Nephron progenitor cell (in vitro differentiated cells): ENCODE measurements around the gene TAX1BP1.
"Not testable (repeated sequence)": the region's sequence is repeated elsewhere in the genome, so short reads cannot be mapped to it uniquely, and the experiment has no call there.

Source experiments
- DNase-seq: peaks from one replicate; pipeline ENCODE4 v3.0.0; 2021
- H3K27ac Mint-ChIP-seq: 2 replicates; pipeline ENCODE4 v1.8.0; 2021; ENCODE audit warnings: mild to moderate bottlenecking, moderate library complexity, mixed read lengths
- H3K27me3 Mint-ChIP-seq: 2 replicates; pipeline ENCODE4 v1.8.0; 2021; ENCODE audit warnings: mild to moderate bottlenecking, low read depth, mixed read lengths; ENCODE audit not compliant: poor library complexity
- H3K36me3 Mint-ChIP-seq: 2 replicates; pipeline ENCODE4 v1.8.0; 2021; ENCODE audit warnings: low read depth, mixed read lengths
- H3K4me1 Mint-ChIP-seq: 2 replicates; pipeline ENCODE4 v1.8.0; 2021; ENCODE audit warnings: mixed read lengths
- H3K4me3 Mint-ChIP-seq: 2 replicates; pipeline ENCODE4 v1.8.0; 2021; ENCODE audit warnings: mild to moderate bottlenecking, moderate library complexity, mixed read lengths
- H3K9me3 Mint-ChIP-seq: 2 replicates; pipeline ENCODE4 v1.8.0; 2021; ENCODE audit warnings: mild to moderate bottlenecking, moderate library complexity, mixed read lengths
- TF ChIP-seq, protein P1 (sequence below): fragments of 200-600 bp; sonication (generic); IDR thresholded peaks from 2 replicates; pipeline ENCODE4 v1.5.0; 2021; ENCODE audit warnings: antibody characterized with exemption

The TAX1BP1 gene

GRCh38 chr7:27739301-27739908 lies 557 bp upstream of the TAX1BP1 start:
- DNase-seq = no peak
- H3K9me3 Mint-ChIP-seq = no peaks in the 10 kb centered on the region
- H3K27me3 Mint-ChIP-seq = peaks cover 12% of the 10 kb centered on the region
- TF ChIP-seq, protein P1, sequence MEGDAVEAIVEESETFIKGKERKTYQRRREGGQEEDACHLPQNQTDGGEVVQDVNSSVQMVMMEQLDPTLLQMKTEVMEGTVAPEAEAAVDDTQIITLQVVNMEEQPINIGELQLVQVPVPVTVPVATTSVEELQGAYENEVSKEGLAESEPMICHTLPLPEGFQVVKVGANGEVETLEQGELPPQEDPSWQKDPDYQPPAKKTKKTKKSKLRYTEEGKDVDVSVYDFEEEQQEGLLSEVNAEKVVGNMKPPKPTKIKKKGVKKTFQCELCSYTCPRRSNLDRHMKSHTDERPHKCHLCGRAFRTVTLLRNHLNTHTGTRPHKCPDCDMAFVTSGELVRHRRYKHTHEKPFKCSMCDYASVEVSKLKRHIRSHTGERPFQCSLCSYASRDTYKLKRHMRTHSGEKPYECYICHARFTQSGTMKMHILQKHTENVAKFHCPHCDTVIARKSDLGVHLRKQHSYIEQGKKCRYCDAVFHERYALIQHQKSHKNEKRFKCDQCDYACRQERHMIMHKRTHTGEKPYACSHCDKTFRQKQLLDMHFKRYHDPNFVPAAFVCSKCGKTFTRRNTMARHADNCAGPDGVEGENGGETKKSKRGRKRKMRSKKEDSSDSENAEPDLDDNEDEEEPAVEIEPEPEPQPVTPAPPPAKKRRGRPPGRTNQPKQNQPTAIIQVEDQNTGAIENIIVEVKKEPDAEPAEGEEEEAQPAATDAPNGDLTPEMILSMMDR = no peak
- H3K4me3 Mint-ChIP-seq = peak overlapping the region; percentile 89
- peaks cover 48% of the 10 kb centered on the region for H3K4me1 Mint-ChIP-seq
- H3K27ac Mint-ChIP-seq = peak overlapping the region; percentile 70
- no peaks in the 10 kb centered on the region for H3K36me3 Mint-ChIP-seq

DNA sequence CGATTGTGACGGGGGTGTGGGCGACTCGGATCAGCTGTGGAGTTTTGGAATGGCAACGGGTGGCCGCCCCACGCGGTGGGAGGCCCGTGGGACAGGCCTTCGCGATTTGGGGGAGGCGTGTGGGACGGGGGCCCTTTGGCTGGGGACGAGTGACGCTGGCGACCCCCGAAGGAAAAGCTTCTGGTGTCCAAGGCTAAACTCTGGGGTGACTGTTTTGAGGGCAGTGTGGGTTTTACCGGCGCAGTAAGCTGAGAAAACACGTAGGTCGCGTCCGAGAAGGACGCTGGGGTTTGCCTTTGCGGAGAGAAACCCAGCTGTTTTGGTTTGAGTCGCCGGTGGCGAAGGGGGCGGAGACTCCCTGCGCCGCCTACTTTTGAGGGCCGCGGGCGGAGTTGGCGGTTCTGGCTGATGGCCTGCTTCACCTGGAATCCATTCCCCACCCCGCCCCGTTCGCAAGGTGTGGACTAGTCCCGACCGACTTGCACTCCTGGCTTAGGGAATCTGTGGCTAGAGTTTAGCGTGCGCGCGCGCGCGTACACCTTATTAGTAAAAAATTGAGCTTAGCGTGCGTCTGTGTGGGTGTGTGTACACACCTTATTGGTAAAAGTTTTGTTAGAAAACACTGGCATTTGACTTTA lies 606 bp downstream of the TAX1BP1 start:
- Mint-ChIP-seq H3K27ac (peak overlapping the region; percentile 70), H3K36me3 (no peaks in the 10 kb centered on the region), H3K4me3 (peak overlapping the region; percentile 89), H3K9me3 (no peaks in the 10 kb centered on the region), H3K27me3 (peaks cover 10% of the 10 kb centered on the region), H3K4me1 (peaks cover 47% of the 10 kb centered on the region)
- peak; percentile 84 for DNase-seq
- TF ChIP-seq, protein P1 = no peak

GRCh38 chr7:27742091-27742710 lies 2.2 kb downstream of the TAX1BP1 start:
- Mint-ChIP-seq H3K4me1 (peaks cover 39% of the 10 kb centered on the region), H3K4me3 (peak overlapping the region; percentile 89)
- H3K9me3 Mint-ChIP-seq, H3K27ac Mint-ChIP-seq, H3K27me3 Mint-ChIP-seq, DNase-seq, H3K36me3 Mint-ChIP-seq: not testable (repeated sequence)

DNA sequence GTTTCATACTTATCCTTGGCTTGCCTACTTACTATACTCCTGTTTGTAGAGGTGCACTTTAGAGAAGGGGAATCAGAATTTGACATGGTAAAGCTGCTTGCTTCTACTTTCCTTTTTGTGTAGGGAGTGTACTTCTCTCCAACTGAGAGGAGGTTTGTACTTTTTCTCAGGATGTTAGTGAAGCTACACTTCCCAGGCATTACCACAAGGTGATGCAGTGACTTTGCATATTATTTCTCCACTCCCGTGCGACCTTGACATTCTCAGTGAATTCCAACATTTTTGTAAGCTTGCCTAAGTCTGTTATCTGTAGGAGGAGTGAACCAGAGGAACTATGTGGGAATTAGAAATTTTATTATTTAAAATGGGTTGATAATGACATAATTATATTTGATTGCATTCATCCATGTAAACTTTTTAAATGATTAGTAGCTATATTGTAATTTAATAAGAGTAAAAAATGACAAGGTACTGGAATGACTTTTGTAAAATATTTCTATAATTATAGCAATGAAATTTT lies 5.2 kb downstream of the TAX1BP1 start:
- TF ChIP-seq, protein P1 = peak; percentile 68
- peaks cover 14% of the 10 kb centered on the region for H3K36me3 Mint-ChIP-seq
- H3K27me3 Mint-ChIP-seq = no peaks in the 10 kb centered on the region
- DNase-seq = peak; percentile 12
- H3K9me3 Mint-ChIP-seq = no peaks in the 10 kb centered on the region
- no peak overlapping the region for H3K4me3 Mint-ChIP-seq
- H3K4me1 Mint-ChIP-seq = peaks cover 29% of the 10 kb centered on the region
- no peak overlapping the region for H3K27ac Mint-ChIP-seq

- Mint-ChIP-seq H3K27ac (no peak overlapping the region), H3K4me1 (peaks cover 20% of the 10 kb centered on the region), H3K9me3 (no peaks in the 10 kb centered on the region), H3K4me3 (no peak overlapping the region), H3K36me3 (peaks cover 23% of the 10 kb centered on the region), H3K27me3 (no peaks in the 10 kb centered on the region)
- TF ChIP-seq, protein P1 = no peak
- DNase-seq = no peak
These were observed 6.5 kb downstream of the TAX1BP1 start for GRCh38 chr7:27746486-27746885.

- Mint-ChIP-seq H3K36me3 (peaks cover 26% of the 10 kb centered on the region), H3K4me1 (peaks cover 15% of the 10 kb centered on the region), H3K27ac (no peak overlapping the region), H3K9me3 (no peaks in the 10 kb centered on the region), H3K4me3 (no peak overlapping the region), H3K27me3 (no peaks in the 10 kb centered on the region)
- no peak for DNase-seq
- TF ChIP-seq, protein P1 = no peak
These were observed 7.0 kb downstream of the TAX1BP1 start for GRCh38 chr7:27746978-27747377.
